HepG2 (cell line): ENCODE data around the gene HCK. TPM values are rescaled to one million over a fixed set of nuclear protein-coding genes. Genes with fewer than 3 reads are reported as not detected.

Source experiments
- ATF1 ChIP-seq: IDR thresholded peaks from 2 replicates; pipeline ENCODE4 v1.6.1; 2016; ENCODE audit warnings: mild to moderate bottlenecking, control low read depth
- BRCA1 ChIP-seq: sonication (generic); formaldehyde crosslinking; IDR thresholded peaks from 2 replicates; pipeline ENCODE4 v1.4.0; 2020; ENCODE audit warnings: missing genetic modification reagents
- FOXA3 ChIP-seq: IDR thresholded peaks from 2 replicates; pipeline ENCODE4 v1.6.1; 2016; ENCODE audit warnings: missing genetic modification reagents, missing compliant biosample characterization
- HMG20A ChIP-seq: IDR thresholded peaks from 2 replicates; pipeline ENCODE4 v1.6.1; 2016; ENCODE audit warnings: borderline replicate concordance
- HNRNPK ChIP-seq: fragments of 200-400 bp; formaldehyde crosslinking; IDR thresholded peaks from 2 replicates; pipeline ENCODE4 v1.6.1; 2018; ENCODE audit warnings: low read length, low read depth, moderate library complexity, mild to moderate bottlenecking; ENCODE audit not compliant: poor library complexity, severe bottlenecking
- MAZ ChIP-seq, 2 experiments: sonication (generic) in 1 of 2; formaldehyde crosslinking in 1 of 2; IDR thresholded peaks; 2 replicates each; pipeline versions ENCODE4 v1.5.0 to v1.6.1; 2012 to 2020; ENCODE audit warnings: low read depth in 2 of 2, mild to moderate bottlenecking in 2 of 2, borderline replicate concordance in 1 of 2, improper control_type of control experiment in 1 of 2, low read length in 1 of 2, missing genetic modification reagents in 1 of 2, moderate library complexity in 1 of 2
- NFKB2 ChIP-seq: sonication (generic); formaldehyde crosslinking; IDR thresholded peaks from 2 replicates; pipeline ENCODE4 v1.4.0; 2020; ENCODE audit warnings: missing genetic modification reagents, borderline replicate concordance
- RARA ChIP-seq: IDR thresholded peaks from 2 replicates; pipeline ENCODE4 v1.6.1; 2016; ENCODE audit warnings: missing genetic modification reagents, missing compliant biosample characterization
- SIN3A ChIP-seq: IDR thresholded peaks from 2 replicates; pipeline ENCODE4 v1.6.1; 2011; ENCODE audit warnings: low read depth, mild to moderate bottlenecking, control low read depth, low read length, borderline replicate concordance
- SIX1 ChIP-seq: sonication (generic); formaldehyde crosslinking; IDR thresholded peaks from 2 replicates; pipeline ENCODE4 v1.4.0; 2020; ENCODE audit warnings: missing genetic modification reagents, borderline replicate concordance
- SIX4 ChIP-seq: sonication (generic); formaldehyde crosslinking; IDR thresholded peaks from 2 replicates; pipeline ENCODE4 v1.4.0; 2020; ENCODE audit warnings: missing genetic modification reagents
- SMAD9 ChIP-seq: sonication (generic); formaldehyde crosslinking; IDR thresholded peaks from 2 replicates; pipeline ENCODE4 v1.5.1; 2020; ENCODE audit warnings: mild to moderate bottlenecking, missing genetic modification reagents
- SNAPC2 ChIP-seq: sonication (generic); formaldehyde crosslinking; IDR thresholded peaks from 2 replicates; pipeline ENCODE4 v1.8.1; 2022; ENCODE audit warnings: mild to moderate bottlenecking, missing genetic modification reagents
- SNRNP70 ChIP-seq: fragments of 200-400 bp; formaldehyde crosslinking; IDR thresholded peaks from 2 replicates; pipeline ENCODE4 v1.6.1; 2017; ENCODE audit warnings: mild to moderate bottlenecking, low read depth, low read length, moderate library complexity
- ZNF335 ChIP-seq: sonication (generic); formaldehyde crosslinking; IDR thresholded peaks from 2 replicates; pipeline ENCODE4 v1.4.0; 2020; ENCODE audit warnings: missing genetic modification reagents
- ZNF383 ChIP-seq: sonication (generic); formaldehyde crosslinking; IDR thresholded peaks from 2 replicates; pipeline ENCODE4 v1.4.0; 2020; ENCODE audit warnings: missing genetic modification reagents, mild to moderate bottlenecking, borderline replicate concordance
- ZNF446 ChIP-seq: sonication (generic); formaldehyde crosslinking; IDR thresholded peaks from 2 replicates; pipeline ENCODE4 v1.5.0; 2020; ENCODE audit warnings: mild to moderate bottlenecking, missing genetic modification reagents
- ZNF496 ChIP-seq: sonication (generic); formaldehyde crosslinking; IDR thresholded peaks from 2 replicates; pipeline ENCODE4 v1.8.1; 2023; ENCODE audit warnings: mild to moderate bottlenecking, moderate library complexity, missing genetic modification reagents; ENCODE audit not compliant: insufficient replicate concordance
- ZNF549 ChIP-seq: sonication (generic); formaldehyde crosslinking; IDR thresholded peaks from 2 replicates; pipeline ENCODE4 v1.5.0; 2020; ENCODE audit warnings: missing genetic modification reagents
- ZNF615 ChIP-seq: sonication (generic); formaldehyde crosslinking; IDR thresholded peaks from 2 replicates; pipeline ENCODE4 v1.5.0; 2020; ENCODE audit warnings: mild to moderate bottlenecking, missing genetic modification reagents, borderline replicate concordance
- ZNF737 ChIP-seq: sonication (generic); formaldehyde crosslinking; IDR thresholded peaks from 2 replicates; pipeline ENCODE4 v1.5.0; 2020; ENCODE audit warnings: missing genetic modification reagents, mild to moderate bottlenecking, borderline replicate concordance
- ZNF788 ChIP-seq: sonication (generic); formaldehyde crosslinking; IDR thresholded peaks from 2 replicates; pipeline ENCODE4 v1.5.0; 2020; ENCODE audit warnings: mild to moderate bottlenecking, missing genetic modification reagents, borderline replicate concordance
- polyA plus RNA-seq, 8 experiments: library from polyadenylated mRNA; depleted of rRNA in 3 of 8; stranded (reverse) in 7 of 8; unstranded in 1 of 8; fragments of >200 nt; fragmentation: Illumina TruSeq in 4 of 8; extraction: Trizol in 4 of 8; gene quantifications; 2 replicates each; pipeline versions ENCODE4 v1.2.1 to v1.2.3, GENCODE V29; 2011 to 2016; ENCODE audit warnings: low read depth in 4 of 8, missing spikeins in 1 of 8, mixed read lengths in 1 of 8; ENCODE audit not compliant: insufficient read depth in 1 of 8
- total RNA-seq, 5 experiments: library from RNA; depleted of rRNA; stranded (reverse); fragments of >200 nt; fragmentation: Illumina TruSeq; extraction: Trizol; gene quantifications; 2 replicates each; pipeline ENCODE4 v1.2.3, GENCODE V29; 2016; ENCODE audit warnings: low read depth in 1 of 5
- TF ChIP-seq, protein P1 (sequence below): sonication (generic); formaldehyde crosslinking; IDR thresholded peaks from 2 replicates; pipeline ENCODE4 v1.5.0; 2020; ENCODE audit warnings: mild to moderate bottlenecking, low read depth, missing genetic modification reagents, borderline replicate concordance
- TF ChIP-seq, protein P2 (sequence below): sonication (generic); formaldehyde crosslinking; IDR thresholded peaks from 2 replicates; pipeline ENCODE4 v1.4.0; 2020; ENCODE audit warnings: missing genetic modification reagents; ENCODE audit errors: not compliant biosample characterization
- TF ChIP-seq, protein P3 (sequence below): sonication (generic); formaldehyde crosslinking; IDR thresholded peaks from 2 replicates; pipeline ENCODE4 v1.8.1; 2023; ENCODE audit warnings: missing genetic modification reagents, inconsistent platforms, borderline replicate concordance
- TF ChIP-seq, protein P4 (sequence below): sonication (generic); formaldehyde crosslinking; IDR thresholded peaks from 2 replicates; pipeline ENCODE4 v1.5.0; 2020; ENCODE audit warnings: mild to moderate bottlenecking, missing genetic modification reagents

HCK gene
- total and polyA plus RNA-seq, 2 of the 13 experiments (the other 11 are each of a cell fraction or from before 2014, with no cell fraction given), result 0.04 TPM; not detected in 1

DNA sequence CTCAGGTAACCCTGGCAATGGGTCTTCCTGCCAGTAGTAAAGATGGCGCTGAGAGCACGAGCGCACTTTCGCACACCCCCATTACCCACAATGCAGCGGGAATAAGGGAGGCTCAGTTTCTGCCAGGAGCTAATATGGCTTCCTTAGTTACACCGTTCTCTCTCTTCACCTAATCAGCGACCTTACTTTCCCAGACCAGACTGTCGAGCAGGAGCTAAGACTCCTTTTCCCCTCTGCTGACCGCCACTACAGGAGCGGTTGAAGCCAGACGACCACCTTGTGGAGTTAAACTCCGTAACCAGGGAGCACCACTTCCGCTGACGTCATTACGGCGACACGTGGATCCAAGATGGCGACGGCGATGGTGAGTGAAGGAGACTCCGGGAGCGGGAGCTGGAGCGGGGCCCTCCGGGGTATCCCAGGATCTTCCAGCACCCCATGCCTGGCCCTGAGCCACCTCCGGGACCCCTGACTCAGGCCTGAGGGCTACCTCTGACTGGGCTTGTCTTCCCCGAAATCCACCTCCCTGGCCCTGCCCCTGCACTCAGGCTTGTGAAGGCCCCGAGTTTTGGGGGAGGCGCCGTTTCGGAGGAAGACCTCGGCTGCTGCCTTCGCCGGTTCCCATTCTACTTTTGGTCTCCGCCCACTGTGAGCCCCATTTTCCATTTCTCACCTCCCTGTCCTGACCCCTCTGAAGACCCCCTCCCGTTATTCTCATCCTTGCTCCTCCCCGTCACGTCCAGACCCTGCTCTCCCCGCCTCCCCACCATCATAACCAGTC, 57.5 kb downstream of the HCK start, which contains the start of gene TM9SF4 (continued):
- TF ChIP-seq ZNF737 (CRISPR knock-in tag) (no peak; the same call in 1 of the 2 replicates), SIX4 (CRISPR knock-in tag) (peak; percentile 89; the same call in 1 of the 2 replicates), SMAD9 (CRISPR knock-in tag) (peak; percentile 70; the same call in 1 of the 2 replicates), ZNF335 (CRISPR knock-in tag) (peak; percentile 97), HMG20A (CRISPR knock-in tag) (no peak), BRCA1 (CRISPR knock-in tag) (peak; percentile 95; the same call in 1 of the 2 replicates), ZNF788 (CRISPR knock-in tag) (peak; percentile 96), ZNF383 (peak; percentile 90; the same call in 1 of the 2 replicates), SIN3A (peak; percentile 66; the same call in 1 of the 2 replicates), SNRNP70 (no peak), ZNF615 (no peak), ZNF549 (CRISPR knock-in tag) (no peak), HNRNPK (no peak), SIX1 (peak; percentile 53), ZNF446 (no peak), SNAPC2 (CRISPR knock-in tag) (no peak), ATF1 (CRISPR knock-in tag) (peak; percentile 100), ZNF496 (CRISPR knock-in tag) (no peak), FOXA3 (peak; percentile 72), NFKB2 (CRISPR knock-in tag) (peak; percentile 99; the same call in 1 of the 2 replicates), MAZ (IDR thresholded peaks at IDR 0.05; ENCODE audit: borderline replicate concordance, low read depth, low read length) (peak; percentile 95; the same call in 1 of the 2 replicates), MAZ (CRISPR knock-in tag; IDR thresholded peaks at IDR 0.05; ENCODE audit: low read depth) (peak; percentile 64), RARA (CRISPR knock-in tag) (peak; percentile 44; the same call in 1 of the 2 replicates)
- TF ChIP-seq, protein P1, sequence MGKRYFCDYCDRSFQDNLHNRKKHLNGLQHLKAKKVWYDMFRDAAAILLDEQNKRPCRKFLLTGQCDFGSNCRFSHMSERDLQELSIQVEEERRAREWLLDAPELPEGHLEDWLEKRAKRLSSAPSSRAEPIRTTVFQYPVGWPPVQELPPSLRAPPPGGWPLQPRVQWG (CRISPR knock-in tag), result no peak
- TF ChIP-seq, protein P2, sequence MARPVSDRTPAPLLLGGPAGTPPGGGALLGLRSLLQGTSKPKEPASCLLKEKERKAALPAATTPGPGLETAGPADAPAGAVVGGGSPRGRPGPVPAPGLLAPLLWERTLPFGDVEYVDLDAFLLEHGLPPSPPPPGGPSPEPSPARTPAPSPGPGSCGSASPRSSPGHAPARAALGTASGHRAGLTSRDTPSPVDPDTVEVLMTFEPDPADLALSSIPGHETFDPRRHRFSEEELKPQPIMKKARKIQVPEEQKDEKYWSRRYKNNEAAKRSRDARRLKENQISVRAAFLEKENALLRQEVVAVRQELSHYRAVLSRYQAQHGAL (CRISPR knock-in tag), result peak; percentile 90
- TF ChIP-seq, protein P3, sequence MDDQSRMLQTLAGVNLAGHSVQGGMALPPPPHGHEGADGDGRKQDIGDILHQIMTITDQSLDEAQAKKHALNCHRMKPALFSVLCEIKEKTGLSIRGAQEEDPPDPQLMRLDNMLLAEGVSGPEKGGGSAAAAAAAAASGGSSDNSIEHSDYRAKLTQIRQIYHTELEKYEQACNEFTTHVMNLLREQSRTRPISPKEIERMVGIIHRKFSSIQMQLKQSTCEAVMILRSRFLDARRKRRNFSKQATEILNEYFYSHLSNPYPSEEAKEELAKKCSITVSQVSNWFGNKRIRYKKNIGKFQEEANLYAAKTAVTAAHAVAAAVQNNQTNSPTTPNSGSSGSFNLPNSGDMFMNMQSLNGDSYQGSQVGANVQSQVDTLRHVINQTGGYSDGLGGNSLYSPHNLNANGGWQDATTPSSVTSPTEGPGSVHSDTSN (CRISPR knock-in tag), result peak; percentile 83
- TF ChIP-seq, protein P4, sequence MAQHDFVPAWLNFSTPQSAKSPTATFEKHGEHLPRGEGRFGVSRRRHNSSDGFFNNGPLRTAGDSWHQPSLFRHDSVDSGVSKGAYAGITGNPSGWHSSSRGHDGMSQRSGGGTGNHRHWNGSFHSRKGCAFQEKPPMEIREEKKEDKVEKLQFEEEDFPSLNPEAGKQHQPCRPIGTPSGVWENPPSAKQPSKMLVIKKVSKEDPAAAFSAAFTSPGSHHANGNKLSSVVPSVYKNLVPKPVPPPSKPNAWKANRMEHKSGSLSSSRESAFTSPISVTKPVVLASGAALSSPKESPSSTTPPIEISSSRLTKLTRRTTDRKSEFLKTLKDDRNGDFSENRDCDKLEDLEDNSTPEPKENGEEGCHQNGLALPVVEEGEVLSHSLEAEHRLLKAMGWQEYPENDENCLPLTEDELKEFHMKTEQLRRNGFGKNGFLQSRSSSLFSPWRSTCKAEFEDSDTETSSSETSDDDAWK (CRISPR knock-in tag), result no peak
